ENCODE results near the gene SBF1.

DNA sequence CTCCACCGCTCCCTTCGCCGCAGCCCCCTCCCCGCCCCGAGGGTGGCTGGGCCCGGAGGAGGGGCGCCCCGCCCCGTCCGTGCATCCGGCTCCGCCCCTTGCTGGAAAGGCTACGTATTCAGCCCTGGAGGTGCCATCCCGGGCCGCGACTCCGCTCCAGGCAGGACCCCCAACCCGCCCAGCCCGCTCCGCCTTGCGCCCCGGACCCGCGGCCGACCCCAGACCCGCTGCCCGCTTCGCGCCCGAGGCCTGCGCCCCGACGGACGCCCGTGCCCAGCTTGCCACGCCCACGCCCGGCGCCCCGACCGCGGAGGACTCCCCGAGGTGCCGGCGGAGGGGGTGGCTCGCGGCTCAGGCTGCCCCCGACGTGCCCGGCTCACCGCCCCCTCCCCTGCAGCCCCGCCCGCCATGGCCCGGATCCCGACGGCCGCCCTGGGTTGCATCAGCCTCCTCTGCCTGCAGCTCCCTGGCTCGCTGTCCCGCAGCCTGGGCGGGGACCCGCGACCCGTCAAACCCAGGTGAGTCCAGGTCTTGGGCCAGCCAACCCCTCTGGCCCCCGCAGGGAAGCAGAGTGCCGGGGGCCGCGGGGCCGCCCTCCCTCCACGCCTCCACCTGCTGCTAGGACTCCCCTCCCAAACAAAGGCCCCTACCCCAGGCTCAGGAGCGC lies 6.7 kb upstream of the SBF1 start, which contains the start of gene ADM2:
- TF ChIP-seq MAX (IDR thresholded peaks at IDR 0.05; ENCODE audit: low read depth) (no peak), POLR2AphosphoS5 (IDR thresholded peaks at IDR 0.05; ENCODE audit: low read depth, low read length) (no peak), EZH2phosphoT487 (IDR thresholded peaks at IDR 0.05; ENCODE audit: borderline replicate concordance, low read depth) (no peak), MXI1 (IDR thresholded peaks at IDR 0.05; ENCODE audit: low read depth, low read length) (no peak), NFIC (IDR thresholded peaks at IDR 0.05; ENCODE audit: borderline replicate concordance) (no peak), EP300 (IDR thresholded peaks at IDR 0.05; ENCODE audit: borderline replicate concordance in 1 of 2, low read depth in 1 of 2, low read length in 1 of 2) (no peak), RAD21 (IDR thresholded peaks at IDR 0.05; ENCODE audit: low read length) (no peak), GABPA (IDR thresholded peaks at IDR 0.05; ENCODE audit: low read depth) (no peak), YY1 (IDR thresholded peaks at IDR 0.05; ENCODE audit: low read depth) (no peak), CTCF (IDR thresholded peaks at IDR 0.05) (no peak)

Data from SK-N-SH (cell line).